GM18502 (cell line): ENCODE results near the gene AGO3.
"Not testable (repeated sequence)": the region's sequence is repeated elsewhere in the genome, so short reads cannot be mapped to it uniquely, and the experiment has no call there.

Source experiments
- ATAC-seq: cut with Tn5 transposase; IDR thresholded peaks from one replicate; pipeline ENCODE4 v1.9.1; 2021; ENCODE audit warnings: mild to moderate bottlenecking; ENCODE audit not compliant: unreplicated experiment, poor library complexity

Gene AGO3

DNA sequence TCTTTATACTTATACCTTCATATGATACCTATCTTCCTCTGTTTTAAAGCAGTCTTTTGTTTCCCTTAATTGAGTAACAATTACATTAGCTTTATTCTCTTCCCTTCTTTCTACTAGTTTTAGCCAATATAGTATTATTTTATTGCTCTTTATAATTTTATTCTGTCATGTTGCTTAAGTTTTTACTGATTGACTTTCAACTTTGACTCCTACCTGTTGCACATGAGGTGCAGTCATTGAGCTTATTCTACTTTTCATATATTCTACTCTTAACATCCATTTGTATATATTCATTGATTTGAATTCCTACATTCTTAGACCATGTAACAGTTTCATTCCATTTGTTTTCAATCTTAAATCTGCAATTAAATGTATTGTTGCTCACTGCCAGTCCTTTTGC lies 49.2 kb downstream of the AGO3 start:
- ATAC-seq = no peak

GRCh38 chr1:35988237-35988636 lies 57.3 kb downstream of the AGO3 start:
- no peak for ATAC-seq

- no peak for ATAC-seq
These were observed 76.1 kb downstream of the AGO3 start for GRCh38 chr1:36006941-36007500.

DNA sequence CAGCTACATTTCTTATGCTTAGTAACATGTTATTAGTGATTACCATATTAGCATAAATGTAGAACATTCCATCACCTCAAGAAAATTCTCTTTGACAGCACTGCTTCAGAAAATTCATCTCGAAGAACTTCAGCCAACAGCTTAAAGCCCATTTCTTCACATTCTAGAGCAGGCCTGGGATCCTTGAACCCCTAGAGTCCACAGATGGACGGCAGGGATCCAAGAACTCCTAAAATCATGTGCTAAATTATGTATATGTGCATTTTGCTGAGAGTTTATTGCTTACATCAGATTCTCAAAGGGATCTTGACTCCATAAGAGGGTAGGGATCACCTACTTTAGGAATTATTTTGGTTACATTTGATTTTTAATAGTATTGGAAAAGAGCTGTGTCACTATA lies 76.8 kb downstream of the AGO3 start:
- no peak for ATAC-seq

DNA sequence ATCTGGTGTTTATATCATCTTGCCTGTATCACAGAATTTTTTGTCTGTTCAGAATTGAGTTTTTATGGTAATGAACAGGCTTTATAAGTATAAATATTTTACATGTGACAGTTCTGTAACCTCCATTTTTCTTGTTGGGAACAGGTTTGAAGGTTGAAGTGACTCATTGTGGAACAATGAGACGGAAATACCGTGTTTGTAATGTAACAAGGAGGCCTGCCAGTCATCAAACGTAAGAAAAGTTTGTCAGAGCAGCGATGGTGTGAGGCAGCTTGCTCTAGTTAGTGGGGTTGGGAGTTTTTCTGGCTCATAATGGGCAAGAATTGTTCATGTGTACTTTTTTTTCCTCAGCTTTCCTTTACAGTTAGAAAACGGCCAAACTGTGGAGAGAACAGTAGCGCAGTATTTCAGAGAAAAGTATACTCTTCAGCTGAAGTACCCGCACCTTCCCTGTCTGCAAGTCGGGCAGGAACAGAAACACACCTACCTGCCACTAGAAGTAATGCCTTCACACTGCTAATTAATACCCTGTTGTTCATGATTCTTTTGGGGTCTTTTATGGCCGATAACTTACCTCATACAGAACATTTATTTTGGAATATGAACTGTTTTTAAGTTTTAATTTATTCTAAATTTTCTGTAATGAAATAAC lies 77.8 kb downstream of the AGO3 start:
- ATAC-seq = no peak

GRCh38 chr1:36014722-36015220 lies 83.9 kb downstream of the AGO3 start:
- no peak for ATAC-seq

DNA sequence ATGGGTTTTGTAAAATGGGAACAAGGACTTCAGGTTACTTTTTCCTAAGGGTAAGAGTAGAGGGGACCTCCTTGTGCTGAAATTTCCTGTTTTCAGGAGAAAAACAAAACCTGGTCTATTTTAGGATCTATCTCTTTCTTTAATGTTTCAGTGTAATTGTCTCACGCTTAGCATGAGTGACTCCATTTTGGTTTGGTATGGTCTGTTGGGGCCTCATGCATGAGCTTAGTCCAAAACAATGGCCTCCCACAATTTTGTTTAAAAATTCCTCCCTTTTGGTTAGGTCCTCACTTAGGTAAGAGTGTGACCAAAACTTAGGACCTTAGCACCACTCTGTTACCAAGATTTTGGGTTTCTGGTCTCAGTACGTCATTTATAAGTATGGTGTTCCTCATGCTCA lies 85.8 kb downstream of the AGO3 start:
- ATAC-seq = no peak

DNA sequence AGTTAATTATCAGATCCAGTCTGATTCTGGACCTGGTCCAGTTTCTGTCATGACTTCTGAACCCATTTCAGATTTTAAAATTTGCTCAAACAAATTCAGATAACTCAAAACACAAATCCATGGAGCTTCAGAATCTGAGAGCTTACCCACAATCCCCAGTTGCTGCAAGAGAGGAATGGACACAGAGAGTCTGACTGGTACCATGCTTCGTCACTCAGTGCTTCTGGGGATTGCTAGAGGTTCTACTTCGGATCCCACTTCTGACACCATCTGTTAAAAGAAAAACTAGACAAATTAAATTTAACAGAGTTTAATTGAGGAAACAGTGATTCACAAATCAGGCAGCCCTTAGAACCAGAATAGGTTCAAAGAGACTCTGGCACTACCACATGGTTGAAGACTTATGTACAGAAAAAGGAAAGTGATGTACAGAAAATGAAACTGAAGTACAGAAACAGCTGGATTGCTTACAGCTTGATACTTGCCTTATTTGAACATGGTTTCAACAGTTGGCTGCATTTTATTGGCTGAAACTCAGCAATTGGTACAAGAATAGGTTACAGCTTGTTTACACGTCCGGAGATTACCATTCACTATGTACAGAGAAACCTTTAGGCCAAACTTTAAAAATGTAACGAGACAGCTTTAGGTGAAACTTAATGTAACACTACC lies 92.3 kb downstream of the AGO3 start:
- peak; percentile 61 for ATAC-seq

DNA sequence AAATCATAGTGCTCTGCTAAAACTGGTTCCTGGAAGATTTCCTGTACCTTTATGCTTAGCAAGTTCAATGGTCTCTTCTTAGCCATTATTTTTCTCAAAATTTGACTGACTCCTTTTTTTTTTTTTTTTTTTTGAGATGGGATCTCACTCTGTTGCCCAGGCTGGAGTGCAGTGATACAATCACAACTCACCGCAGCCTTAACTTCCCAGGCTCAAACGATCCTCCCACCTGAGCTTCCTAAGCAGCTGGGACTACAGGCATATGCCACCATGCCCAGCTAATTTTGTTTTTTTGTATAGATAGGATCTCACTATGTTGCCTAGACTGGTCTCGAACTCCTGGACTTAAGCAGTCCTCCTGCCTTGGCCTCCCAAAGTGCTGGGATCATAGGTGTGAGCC lies 93.1 kb downstream of the AGO3 start:
- not testable (repeated sequence) for ATAC-seq

DNA sequence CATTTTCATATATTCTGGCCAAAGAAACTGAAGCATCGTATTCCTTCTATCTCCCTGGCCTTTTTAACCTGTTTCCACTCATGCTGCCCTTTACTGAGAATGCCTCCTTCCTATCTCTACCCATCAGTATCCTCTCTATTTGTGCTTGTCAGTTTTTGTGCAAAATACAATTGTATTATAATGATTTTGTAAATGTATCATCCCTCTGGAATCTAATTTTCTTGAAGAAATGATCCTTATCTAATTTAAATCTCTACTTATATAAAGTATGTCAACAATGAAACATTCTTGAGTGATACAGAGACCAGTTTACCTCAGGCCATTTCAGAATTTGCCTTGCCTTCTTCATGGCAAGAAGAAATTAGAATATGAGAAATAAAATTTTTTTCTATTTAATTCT lies 93.9 kb downstream of the AGO3 start:
- ATAC-seq = no peak

DNA sequence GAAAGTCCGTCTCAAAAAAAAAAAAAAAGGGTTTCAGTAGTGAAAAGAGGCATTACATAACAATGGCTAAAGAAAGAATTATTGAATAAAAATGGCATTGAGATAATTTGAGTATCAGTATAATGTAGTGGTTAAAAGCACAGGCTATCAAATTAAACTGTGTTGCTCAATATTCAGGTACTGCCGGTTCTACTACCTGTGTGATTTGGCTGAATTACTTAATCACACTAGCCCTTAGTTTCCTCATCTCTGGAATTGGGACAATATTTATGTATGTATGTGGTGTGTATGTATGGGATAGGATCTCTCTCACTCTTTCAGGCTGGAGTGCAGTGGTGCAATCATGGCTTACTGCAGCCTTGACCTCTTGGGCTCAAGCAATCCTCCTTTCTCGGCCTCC lies 96.9 kb downstream of the AGO3 start:
- ATAC-seq = no peak

DNA sequence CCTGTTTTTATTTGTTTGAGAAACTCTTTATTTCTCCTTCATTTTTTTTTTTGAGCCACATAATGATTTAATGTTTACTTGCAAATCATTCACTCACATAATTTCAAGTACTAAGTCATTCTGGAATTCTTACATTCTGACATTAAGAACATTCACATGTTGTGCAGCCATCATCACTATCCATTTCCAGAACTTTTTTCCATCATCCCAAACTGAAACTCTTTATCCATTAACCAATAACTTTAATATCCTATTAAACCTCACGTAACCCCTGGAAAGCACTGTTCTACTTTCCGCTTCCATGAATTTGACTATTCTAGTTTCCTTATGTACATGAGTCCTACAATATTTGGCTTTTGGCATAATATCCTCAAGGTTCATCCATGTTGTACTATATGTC lies 100.5 kb downstream of the AGO3 start:
- no peak for ATAC-seq

DNA sequence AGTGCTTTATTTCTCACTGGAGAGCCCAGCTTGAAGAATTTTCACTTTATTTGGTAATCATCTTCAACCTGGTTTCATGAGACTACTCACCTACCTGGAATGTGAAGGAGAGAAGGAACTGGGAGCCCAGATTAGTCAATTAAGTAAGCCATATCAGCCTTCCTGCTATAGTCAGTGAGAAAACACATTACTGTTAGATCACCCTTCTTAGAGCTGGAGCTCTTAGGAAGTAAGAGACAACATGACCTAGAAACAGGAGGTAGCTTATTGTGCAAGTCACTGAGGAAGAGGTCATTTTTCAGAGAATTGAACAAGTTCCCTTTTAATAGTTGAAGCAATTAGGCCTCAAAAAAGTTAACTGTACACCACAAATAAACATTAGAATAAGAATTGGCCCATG lies 103.8 kb downstream of the AGO3 start:
- ATAC-seq = no peak

GRCh38 chr1:36035154-36035553 lies 104.2 kb downstream of the AGO3 start:
- no peak for ATAC-seq

- no peak for ATAC-seq
These were observed 109.3 kb downstream of the AGO3 start for GRCh38 chr1:36040238-36040637.

DNA sequence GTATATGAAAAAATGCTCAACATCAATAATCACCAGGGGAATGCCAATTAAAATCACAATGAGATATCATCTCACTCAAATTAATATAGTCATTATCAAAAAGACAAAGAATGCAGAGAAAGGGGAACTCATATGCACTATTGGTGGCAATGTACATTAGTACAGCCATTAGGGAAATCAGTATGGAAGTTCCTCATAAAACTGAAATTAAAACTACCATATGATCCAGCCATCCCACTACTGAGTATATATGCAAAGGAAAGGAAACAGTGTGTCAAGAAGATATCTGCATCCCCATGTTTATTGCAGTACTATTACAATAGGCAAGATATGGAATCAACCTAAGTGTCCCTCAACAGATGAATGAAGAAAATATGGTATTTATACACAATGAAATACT lies 120.9 kb downstream of the AGO3 start:
- no peak for ATAC-seq

GRCh38 chr1:36053978-36054377 lies 123.1 kb downstream of the AGO3 start:
- ATAC-seq = no peak

DNA sequence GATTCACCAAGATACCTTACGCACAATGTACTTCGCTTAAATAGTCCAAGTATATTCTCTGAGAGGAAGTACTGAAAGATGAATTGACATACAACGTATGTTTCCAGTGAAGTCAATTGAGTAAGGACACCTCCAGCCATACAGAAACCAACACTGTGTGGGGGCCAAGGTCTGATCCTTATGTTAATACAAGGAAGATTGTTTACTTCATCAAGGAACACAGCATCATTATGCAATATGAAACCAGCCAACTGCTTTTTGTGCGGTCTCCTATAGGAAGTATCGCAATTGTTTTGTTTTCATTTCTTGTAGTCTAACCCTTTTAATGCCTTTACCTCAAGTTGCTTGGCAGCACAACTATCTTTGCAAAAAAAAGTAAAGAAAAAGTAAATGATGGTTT lies 124.8 kb downstream of the AGO3 start:
- ATAC-seq = no peak

- no peak for ATAC-seq
These were observed 131.4 kb downstream of the AGO3 start for GRCh38 chr1:36062315-36062714.

DNA sequence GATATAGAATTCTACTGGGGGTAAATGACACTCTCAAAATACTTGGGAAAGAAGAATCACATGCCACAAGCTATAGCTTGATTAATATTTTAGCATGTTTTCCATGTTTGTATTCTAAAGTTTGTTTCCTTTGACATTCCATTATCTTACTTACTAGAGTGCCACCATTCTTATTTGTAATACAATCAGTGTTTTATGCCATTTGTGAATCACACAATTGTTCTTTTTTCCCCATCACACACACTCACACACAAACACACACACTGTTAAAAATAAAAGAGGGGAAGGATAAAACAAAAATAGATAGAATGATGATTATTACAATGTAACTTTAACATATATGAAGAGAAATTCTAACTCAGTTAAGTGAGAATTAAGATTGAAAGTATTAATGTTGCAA lies 137.0 kb downstream of the AGO3 start:
- ATAC-seq = no peak

- ATAC-seq = no peak
These were observed 138.0 kb downstream of the AGO3 start for GRCh38 chr1:36068866-36069265.

DNA sequence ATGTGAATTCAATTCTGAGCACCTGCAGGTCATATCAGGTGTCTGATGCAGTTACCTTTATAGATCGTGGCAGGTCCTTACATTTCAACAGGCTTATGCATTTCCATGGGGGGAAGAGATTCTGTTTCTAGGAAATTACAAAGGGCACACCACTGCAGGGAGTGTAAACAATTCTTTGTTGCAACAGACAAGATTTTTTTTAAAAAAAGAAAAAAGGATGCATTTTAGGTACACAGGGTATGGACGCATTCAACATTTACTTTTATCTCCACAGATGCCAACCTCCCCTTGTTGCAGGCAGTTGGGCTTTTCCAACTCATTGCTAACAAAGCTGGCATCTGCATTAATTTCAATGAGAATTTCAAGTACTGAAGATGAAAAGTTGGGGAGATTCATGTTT lies 139.4 kb downstream of the AGO3 start:
- ATAC-seq = no peak
